ACC112 (cell line): ENCODE measurements around the gene CACNA1S.
A peak's percentile ranks its signal among the peaks of the same experiment; 100 is the strongest.

Experiments
- H2AFZ ChIP-seq: fragments of 200-600 bp; sonication (generic); one replicate; pipeline ENCODE4 v1.6.0; 2017; ENCODE audit warnings: antibody characterized with exemption, low read length; ENCODE audit not compliant: unreplicated experiment
- H3K27ac ChIP-seq: fragments of 200-600 bp; sonication (generic); 2 replicates; pipeline ENCODE4 v1.5.1; 2014; ENCODE audit warnings: low read depth, mild to moderate bottlenecking, antibody characterized with exemption, low read length, moderate library complexity
- H3K27me3 ChIP-seq: fragments of 200-600 bp; sonication (generic); 2 replicates; pipeline ENCODE4 v1.6.1; 2014; ENCODE audit warnings: mild to moderate bottlenecking, antibody characterized with exemption, low read length, moderate library complexity, mixed read lengths; ENCODE audit not compliant: insufficient read depth
- H3K36me3 ChIP-seq: fragments of 200-600 bp; sonication (generic); 2 replicates; pipeline ENCODE4 v1.6.1; 2016; ENCODE audit warnings: mild to moderate bottlenecking, antibody characterized with exemption, low read length, moderate library complexity, mixed read lengths; ENCODE audit not compliant: insufficient read depth
- H3K4me1 ChIP-seq: fragments of 200-600 bp; sonication (generic); one replicate; pipeline ENCODE4 v1.6.1; 2016; ENCODE audit warnings: low read length, mixed read lengths; ENCODE audit not compliant: insufficient read depth, unreplicated experiment, control insufficient read depth
- H3K4me3 ChIP-seq: fragments of 200-600 bp; sonication (generic); 2 replicates; pipeline ENCODE4 v1.5.1; 2014; ENCODE audit warnings: mild to moderate bottlenecking, low read depth, low read length
- H3K79me2 ChIP-seq: fragments of 200-600 bp; sonication (generic); one replicate; pipeline ENCODE4 v1.6.0; 2016; ENCODE audit warnings: low read length; ENCODE audit not compliant: control insufficient read depth, unreplicated experiment, insufficient read depth

Gene CACNA1S

DNA sequence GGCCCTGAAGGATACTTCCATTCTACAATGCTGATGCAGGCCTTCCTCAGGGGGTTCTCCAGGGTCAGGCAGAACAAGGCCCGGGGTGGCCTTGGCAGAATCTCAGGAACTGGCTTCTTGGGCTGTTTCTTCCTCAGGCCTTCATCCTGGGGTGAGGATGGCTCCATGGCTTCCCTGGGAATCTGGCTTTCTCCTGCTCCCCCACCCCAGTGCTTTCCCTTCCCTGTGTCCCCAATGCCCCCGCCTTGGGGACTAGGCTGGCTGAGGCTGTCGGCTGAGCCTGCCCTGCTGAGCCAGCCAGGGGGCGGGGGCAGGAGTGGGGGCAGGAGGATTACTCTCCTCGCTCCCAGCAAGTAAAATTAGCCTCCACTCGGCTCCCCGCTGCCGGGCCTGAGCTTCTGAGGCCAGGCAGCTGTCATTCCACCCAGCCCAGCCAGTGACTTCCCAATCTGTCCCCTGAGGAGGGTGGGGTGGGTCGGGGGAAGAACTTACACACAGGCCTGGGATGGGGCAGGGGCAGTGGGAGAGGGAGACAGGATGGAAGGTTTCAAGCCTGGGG lies at the start of gene CACNA1S:
Gene CACNA1S, minus strand, starts transcription at position 254 of the 559 bp plus-strand sequence. Its CDS starts 87 bp downstream, at position 167.
- Histone ChIP-seq H3K27ac (no peak within 1 kb of the TSS), H3K79me2 (no peaks in the 10 kb centered on the region), H2AFZ (no peak within 1 kb of the TSS), H3K4me1 (no peaks in the 10 kb centered on the region), H3K4me3 (no peak within 1 kb of the TSS), H3K27me3 (peaks cover 24% of the 10 kb centered on the region), H3K36me3 (no peaks in the 10 kb centered on the region)

DNA sequence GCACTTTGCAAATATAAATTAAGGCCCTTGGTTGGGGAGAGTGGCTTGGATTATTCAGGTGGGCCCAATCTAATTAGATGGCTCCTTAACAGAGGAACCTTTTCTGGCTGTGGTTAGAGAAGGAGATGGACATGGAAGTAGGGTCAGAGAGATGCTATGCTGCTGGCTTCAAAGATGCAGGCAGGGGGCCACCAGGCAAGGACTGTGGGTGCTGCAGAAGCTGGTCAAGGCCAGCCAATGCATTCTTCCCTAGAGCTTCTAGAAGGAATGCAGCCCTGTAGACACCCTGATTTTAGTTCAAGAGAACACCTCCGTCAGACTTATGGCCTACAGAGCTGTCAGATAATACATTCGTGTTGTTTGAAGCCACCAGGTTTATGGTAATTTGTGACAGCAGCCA lies 45.7 kb upstream of the CACNA1S start:
- Histone ChIP-seq H3K79me2 (peaks cover 9% of the 10 kb centered on the region), H3K4me1 (peaks cover 8% of the 10 kb centered on the region), H3K4me3 (no peak overlapping the region), H2AFZ (no peak overlapping the region), H3K27me3 (peaks cover 32% of the 10 kb centered on the region), H3K27ac (no peak overlapping the region), H3K36me3 (no peaks in the 10 kb centered on the region)

DNA sequence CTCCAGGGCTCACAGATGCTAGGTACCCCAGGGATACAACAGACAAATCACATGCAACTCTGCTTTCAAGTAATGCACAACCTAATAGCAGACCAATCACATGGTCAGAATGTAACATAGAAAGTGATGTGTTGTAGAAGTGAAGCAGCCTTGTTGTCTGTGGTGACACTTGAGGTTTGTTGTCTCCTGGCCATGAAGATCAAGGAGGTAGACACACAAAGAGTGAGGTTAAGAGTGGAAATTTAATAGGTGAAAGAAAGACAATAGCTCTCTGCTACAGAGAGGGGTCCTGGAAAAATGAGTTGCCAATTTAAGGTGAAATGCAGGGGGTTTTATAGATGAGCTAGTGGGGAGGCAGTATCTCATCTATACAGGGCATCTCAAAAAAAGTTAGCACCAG lies 44.6 kb upstream of the CACNA1S start:
- peaks cover 16% of the 10 kb centered on the region for H3K4me1 ChIP-seq
- no peak overlapping the region for H3K4me3 ChIP-seq
- H3K27ac ChIP-seq: no peak overlapping the region
- no peaks in the 10 kb centered on the region for H3K36me3 ChIP-seq
- H3K27me3 ChIP-seq: peaks cover 32% of the 10 kb centered on the region
- peaks cover 9% of the 10 kb centered on the region for H3K79me2 ChIP-seq
- H2AFZ ChIP-seq: no peak overlapping the region

DNA sequence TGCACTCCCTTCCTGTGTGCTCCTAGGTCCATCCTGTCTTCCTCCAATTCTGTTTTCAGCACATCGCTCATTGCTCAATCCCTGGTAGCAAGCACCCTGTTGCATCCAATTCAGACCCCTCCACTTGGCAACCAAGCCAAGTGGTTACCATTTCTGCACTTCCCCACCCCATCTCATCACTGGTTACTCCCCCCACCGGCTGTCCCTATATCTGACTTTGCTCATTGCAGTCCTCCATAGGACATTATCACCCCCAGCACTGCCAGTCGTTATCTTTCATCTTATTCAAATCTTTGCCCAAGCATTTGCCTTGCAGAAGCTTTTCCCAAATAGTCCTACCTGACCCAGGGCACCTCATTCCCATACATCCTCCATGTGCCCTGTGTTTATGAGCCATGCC lies 44.1 kb upstream of the CACNA1S start:
- Histone ChIP-seq H3K27me3 (peaks cover 28% of the 10 kb centered on the region), H3K4me3 (no peak overlapping the region), H3K4me1 (peaks cover 16% of the 10 kb centered on the region), H2AFZ (no peak overlapping the region), H3K36me3 (peaks cover 4% of the 10 kb centered on the region; the same call in 1 of the 2 replicates), H3K79me2 (peaks cover 9% of the 10 kb centered on the region), H3K27ac (no peak overlapping the region)

DNA sequence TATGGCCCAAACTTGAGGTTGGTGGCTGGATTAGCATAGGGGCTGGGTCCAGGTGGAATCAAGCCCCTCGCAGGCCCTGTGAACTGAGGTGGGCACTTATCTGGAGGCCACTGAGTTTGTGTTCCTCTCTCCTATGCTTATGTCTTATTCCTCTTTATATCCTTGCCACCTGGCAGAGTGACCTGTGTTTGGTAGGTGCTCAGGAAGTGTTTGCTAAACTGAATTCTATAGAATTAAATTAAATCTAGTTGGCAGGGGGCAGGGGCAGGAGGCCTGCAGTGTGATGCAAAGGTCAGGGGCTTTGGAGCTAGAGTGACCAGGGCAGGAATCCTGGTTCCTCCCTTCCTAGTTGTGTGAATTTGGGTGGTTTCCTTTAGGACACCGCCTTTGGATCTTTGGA lies 43.1 kb upstream of the CACNA1S start:
- Histone ChIP-seq H3K27ac (no peak overlapping the region), H2AFZ (no peak overlapping the region), H3K79me2 (peaks cover 9% of the 10 kb centered on the region), H3K36me3 (peaks cover 5% of the 10 kb centered on the region; the same call in 1 of the 2 replicates), H3K4me3 (no peak overlapping the region), H3K4me1 (peaks cover 16% of the 10 kb centered on the region), H3K27me3 (peaks cover 26% of the 10 kb centered on the region; the same call in 1 of the 2 replicates)

DNA sequence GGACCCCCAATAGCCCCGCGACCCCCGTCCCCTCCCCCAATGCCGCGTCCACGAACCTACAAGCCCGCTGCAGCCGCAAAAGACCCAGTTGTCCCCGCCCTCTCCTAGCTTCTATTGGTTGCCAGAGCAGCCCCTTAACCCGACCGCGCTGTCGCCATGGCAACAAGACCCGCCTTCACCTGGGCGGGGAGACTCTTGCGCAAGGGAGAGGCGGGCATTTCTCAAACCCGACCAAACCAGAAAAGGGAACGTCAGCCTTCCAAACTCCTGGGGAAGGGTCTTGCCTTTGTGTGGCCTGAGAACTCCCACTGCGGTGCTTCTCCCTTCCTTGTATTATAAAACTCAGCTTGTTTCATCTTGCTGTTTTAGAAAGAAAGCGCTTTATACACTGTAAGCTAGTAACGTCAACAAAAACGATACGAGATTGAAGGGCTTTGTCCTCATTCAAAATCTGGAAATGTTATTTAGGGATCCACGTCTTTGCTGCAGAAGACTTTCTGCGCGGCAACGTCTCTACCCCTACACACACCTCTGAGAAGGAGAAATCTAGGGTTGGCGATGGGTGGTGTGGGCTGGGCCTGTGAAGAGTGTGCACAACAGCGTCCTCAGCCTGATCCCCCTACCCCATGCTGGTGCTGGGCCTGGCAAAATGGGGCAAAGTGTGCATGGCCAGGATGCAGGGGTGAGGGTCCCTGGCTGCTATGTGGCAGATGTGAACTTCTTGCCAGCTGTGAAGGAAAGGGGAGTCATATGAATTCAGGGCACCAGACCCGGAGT lies 42.4 kb upstream of the CACNA1S start, which contains the start of gene TMEM9:
Gene TMEM9, minus strand, starts transcription at position 86 of the 777 bp plus-strand sequence. CDS start 551 bp downstream, outside the sequence.
- H3K36me3 ChIP-seq: peaks cover 5% of the 10 kb centered on the region; the same call in 1 of the 2 replicates
- H2AFZ ChIP-seq: peak within 1 kb of the TSS; percentile 99
- H3K4me3 ChIP-seq: peak within 1 kb of the TSS; percentile 96
- H3K27me3 ChIP-seq: peaks cover 26% of the 10 kb centered on the region; the same call in 1 of the 2 replicates
- H3K4me1 ChIP-seq: peaks cover 16% of the 10 kb centered on the region
- H3K27ac ChIP-seq: no peak within 1 kb of the TSS
- H3K79me2 ChIP-seq: peaks cover 9% of the 10 kb centered on the region

DNA sequence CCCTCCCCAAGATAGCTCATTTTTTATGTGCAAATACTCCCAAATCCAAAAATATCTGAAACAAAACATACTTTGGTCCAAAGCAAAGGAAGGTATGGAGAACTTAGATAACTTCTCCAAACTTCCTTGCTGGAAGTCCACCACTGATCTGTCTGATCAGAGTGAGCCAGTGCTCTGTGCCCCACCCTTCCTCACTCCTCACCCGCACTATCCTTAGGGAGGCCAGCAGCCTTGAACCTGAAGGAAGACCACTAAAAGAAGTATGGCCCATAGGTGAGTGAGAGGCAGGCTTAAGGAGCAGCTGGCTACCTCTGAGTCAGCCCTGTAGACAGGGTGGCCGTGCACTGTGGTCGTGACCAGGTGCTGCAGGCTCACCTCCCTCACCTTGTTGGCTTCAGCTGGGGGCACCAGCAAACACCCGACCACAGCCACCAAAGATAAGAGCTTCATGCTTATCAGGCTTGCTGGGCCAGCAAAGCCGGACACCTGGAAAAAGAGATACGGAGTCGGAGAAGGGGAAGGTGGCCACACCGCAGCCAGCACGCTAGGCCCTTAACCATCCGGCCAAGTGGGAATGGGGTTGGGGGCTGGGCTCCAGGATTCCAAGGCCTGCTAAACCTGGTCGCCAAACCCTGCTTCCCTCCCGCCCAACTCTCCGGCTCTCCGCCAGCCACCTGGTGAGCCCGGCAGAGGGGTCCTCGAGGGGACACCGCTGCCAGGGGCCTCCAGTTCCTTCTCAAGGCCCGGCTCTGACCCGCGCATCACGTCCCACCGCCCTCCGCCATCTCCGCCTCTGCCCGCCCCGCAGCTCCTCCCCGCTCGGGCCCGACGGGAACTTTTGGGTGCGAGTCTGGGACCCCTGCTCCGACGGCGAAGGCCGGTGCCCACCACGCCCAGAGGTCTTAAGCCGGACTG lies 41.5 kb upstream of the CACNA1S start:
- H3K27ac ChIP-seq: no peak overlapping the region
- peak overlapping the region; percentile 99 for H2AFZ ChIP-seq

DNA sequence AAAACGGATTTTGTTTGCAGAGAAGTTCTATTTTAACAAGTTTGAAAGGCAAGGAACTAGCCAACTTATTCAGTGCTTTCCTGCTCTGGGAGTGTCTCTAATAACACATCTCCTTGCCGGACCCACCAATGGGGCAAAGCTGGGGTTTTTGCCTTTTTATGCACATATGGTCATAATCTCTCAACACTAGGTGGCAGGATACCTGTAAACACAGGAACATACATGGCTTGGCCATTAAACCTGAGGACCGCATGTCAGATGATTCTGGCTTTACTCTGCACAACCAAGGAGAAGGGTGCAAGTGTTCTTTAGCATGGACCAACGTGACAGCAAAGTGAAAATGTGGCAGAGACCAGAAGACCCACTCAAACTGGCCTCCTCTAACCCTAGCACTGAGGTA lies 37.2 kb upstream of the CACNA1S start:
- Histone ChIP-seq H3K27me3 (no peaks in the 10 kb centered on the region), H3K4me3 (no peak overlapping the region), H2AFZ (no peak overlapping the region), H3K27ac (no peak overlapping the region), H3K36me3 (peaks cover 5% of the 10 kb centered on the region; the same call in 1 of the 2 replicates), H3K79me2 (peaks cover 9% of the 10 kb centered on the region), H3K4me1 (peaks cover 16% of the 10 kb centered on the region)

More for the DNA sequence above, 41.5 kb upstream of the CACNA1S start:
- peaks cover 9% of the 10 kb centered on the region for H3K79me2 ChIP-seq
- peak overlapping the region; percentile 96 for H3K4me3 ChIP-seq
- H3K36me3 ChIP-seq: peaks cover 5% of the 10 kb centered on the region; the same call in 1 of the 2 replicates
- peaks cover 26% of the 10 kb centered on the region; the same call in 1 of the 2 replicates for H3K27me3 ChIP-seq
- H3K4me1 ChIP-seq: peaks cover 16% of the 10 kb centered on the region

DNA sequence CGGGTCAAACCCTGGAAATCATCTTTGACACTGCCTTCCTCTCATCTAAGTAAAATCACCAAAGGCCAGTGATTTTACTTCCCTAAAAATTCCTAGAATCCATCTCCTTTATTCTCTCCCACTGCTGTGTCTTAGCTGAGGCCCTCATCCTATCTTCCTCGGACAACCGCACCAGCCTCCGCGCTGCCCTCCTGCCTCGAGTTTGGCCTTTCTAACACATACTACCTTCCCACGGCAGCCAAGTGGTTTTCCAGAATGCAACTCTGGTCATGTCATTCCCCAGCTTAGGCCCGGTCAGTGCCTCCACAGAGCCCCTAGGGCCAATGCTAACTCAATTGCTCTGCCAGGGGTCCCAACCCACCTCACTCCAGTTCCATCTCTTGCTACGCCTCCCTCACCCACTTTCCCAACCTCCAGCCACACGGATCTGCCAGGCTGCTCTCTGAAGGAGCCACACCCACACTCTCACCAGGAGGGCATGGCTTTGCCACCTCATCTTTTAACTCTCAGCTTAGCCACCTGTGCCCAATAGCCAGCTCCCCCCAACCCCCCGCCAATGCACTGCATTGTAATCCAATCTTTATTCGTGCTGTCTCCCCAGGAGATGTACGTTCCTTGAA lies 35.3 kb upstream of the CACNA1S start:
- no peak overlapping the region for H2AFZ ChIP-seq
- H3K79me2 ChIP-seq: no peaks in the 10 kb centered on the region
- no peak overlapping the region for H3K27ac ChIP-seq
- peaks cover 11% of the 10 kb centered on the region; the same call in 1 of the 2 replicates for H3K36me3 ChIP-seq
- H3K27me3 ChIP-seq: no peaks in the 10 kb centered on the region
- no peak overlapping the region for H3K4me3 ChIP-seq
- H3K4me1 ChIP-seq: peaks cover 3% of the 10 kb centered on the region
